ENCODE results near the gene ULBP2.

ULBP2 gene

DNA sequence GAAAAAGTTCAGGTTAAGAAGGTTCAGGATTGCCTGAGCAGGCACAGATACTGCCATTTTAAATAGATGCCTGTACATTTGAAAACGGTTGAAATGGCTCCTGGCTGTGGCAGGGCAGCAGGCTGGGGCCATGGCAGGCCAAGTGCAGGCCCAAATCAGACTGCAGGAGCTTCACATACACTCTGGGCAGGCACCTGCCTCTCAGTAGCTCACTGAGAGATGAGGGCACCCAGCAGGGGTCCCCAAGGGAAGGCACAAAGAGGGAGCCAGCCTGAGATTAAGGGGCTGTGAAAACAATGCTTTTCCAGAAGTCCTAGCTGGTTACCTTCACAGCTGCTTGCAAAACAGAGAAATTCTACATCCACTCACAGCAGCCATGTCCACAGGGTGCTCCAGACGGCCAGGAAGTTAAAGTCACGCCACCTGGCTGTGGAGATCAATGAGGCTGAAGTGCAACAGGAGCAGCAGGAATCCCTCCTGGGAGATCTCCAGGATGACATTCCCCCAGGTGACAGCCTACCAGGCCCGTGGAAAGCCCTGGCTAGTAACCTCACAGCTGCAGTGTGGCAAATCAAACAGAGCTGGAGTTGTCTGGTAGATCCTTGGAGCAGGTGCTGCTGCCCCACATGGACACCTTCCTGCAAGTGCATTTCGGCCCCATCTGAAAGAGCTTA lies 37.7 kb upstream of the ULBP2 start:
- TF ChIP-seq EZH2phosphoT487 (IDR thresholded peaks at IDR 0.05; ENCODE audit: low read depth), result no peak
- TF ChIP-seq CTCF (IDR thresholded peaks at IDR 0.05; ENCODE audit: low read depth, low read length), result no peak
- H3K27ac ChIP-seq (ENCODE audit: low read length), result no peak overlapping the region
- no peak overlapping the region for H3K4me3 ChIP-seq (ENCODE audit: low read length)
- H3K9ac ChIP-seq (ENCODE audit: low read length), result no peak overlapping the region
- no peaks in the 10 kb centered on the region for H3K79me2 ChIP-seq (ENCODE audit: low read length)
- H3K9me3 ChIP-seq (ENCODE audit: insufficient read depth, low read length), result no peaks in the 10 kb centered on the region
- H3K4me2 ChIP-seq (ENCODE audit: low read length), result no peak overlapping the region
- H3K36me3 ChIP-seq (replicated peaks; ENCODE audit: low read depth, low read length), result no peaks in the 10 kb centered on the region
- H3K4me1 ChIP-seq (ENCODE audit: low read length), result no peaks in the 10 kb centered on the region
- no peak overlapping the region for H2AFZ ChIP-seq (ENCODE audit: low read depth, low read length)
- no peaks in the 10 kb centered on the region for H3K27me3 ChIP-seq (ENCODE audit: low read depth, low read length)
- no peaks in the 10 kb centered on the region for H4K20me1 ChIP-seq (ENCODE audit: insufficient read depth, low read length)

DNA sequence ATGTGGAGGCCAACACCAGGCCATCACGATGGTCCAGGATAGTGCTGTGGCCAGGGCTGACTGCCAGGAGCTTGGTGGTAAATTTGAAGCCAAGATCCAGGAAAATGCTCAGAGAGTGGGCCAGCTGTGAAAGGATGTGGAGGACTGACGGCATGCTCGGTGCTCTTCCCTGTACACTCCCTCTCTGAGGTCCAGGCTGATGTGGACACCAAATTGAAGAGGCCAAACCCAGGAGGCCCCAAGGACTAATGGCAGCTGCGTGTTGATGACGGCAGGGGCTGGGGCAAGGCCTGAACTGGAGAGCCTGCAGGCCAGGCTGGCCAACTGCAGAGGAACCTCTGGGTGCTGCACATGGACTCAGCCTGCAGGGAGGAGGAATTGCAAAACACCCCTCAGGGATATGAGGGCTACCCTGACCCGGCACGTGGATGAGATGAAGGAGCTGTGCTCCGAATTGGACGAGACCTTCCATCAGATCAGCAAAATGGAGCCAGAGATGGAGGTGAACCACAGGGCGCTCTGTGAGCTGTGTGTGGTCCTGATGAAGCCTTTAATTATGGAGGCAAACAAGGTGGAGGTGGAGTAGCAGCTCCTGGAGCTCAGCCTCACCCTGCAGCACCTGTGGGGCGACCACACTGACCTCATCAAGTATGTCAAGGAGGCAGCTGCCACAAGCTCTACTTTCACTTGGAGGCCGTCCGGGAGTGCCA lies 37.0 kb upstream of the ULBP2 start:
- Histone ChIP-seq H4K20me1 (ENCODE audit: insufficient read depth, low read length) (no peaks in the 10 kb centered on the region), H3K27ac (ENCODE audit: low read length) (no peak overlapping the region), H3K36me3 (replicated peaks; ENCODE audit: low read depth, low read length) (no peaks in the 10 kb centered on the region), H3K27me3 (ENCODE audit: low read depth, low read length) (no peaks in the 10 kb centered on the region), H3K9me3 (ENCODE audit: insufficient read depth, low read length) (no peaks in the 10 kb centered on the region), H3K79me2 (ENCODE audit: low read length) (no peaks in the 10 kb centered on the region), H2AFZ (ENCODE audit: low read depth, low read length) (no peak overlapping the region), H3K4me3 (ENCODE audit: low read length) (no peak overlapping the region), H3K4me1 (ENCODE audit: low read length) (no peaks in the 10 kb centered on the region), H3K4me2 (ENCODE audit: low read length) (no peak overlapping the region), H3K9ac (ENCODE audit: low read length) (no peak overlapping the region)
- no peak for TF ChIP-seq CTCF (IDR thresholded peaks at IDR 0.05; ENCODE audit: low read depth, low read length)
- TF ChIP-seq EZH2phosphoT487 (IDR thresholded peaks at IDR 0.05; ENCODE audit: low read depth), result no peak

DNA sequence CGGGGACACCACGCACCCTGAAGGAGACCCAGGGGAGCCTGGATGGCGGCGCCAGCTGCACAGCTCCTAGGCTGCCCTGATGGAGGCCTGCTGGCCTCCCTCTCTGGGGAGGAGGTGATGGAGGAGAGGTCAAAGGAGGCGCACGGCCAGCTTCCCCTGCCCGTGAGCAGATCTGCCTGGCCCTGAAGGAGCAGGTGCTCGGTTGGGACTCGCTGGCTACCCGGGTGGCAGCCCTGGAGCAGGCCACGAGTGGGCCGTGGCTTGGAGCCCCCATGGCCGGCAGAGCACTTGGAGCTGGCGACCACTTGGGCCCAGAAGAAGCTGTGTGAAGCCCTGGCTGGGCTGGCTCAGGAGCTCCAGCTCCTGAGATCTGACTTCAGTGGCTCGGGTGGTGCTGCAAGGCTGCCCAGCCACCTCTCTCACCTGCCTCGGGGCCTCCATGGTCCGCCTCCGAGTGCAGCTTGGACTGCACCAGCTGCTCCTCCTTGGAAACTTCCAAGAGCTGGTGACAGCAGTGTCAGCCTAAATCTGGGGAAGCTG lies 36.4 kb upstream of the ULBP2 start:
- no peak overlapping the region for H2AFZ ChIP-seq (ENCODE audit: low read depth, low read length)
- no peak overlapping the region for H3K4me3 ChIP-seq (ENCODE audit: low read length)
- no peak overlapping the region for H3K9ac ChIP-seq (ENCODE audit: low read length)
- H3K9me3 ChIP-seq (ENCODE audit: insufficient read depth, low read length), result no peaks in the 10 kb centered on the region
- H4K20me1 ChIP-seq (ENCODE audit: insufficient read depth, low read length), result no peaks in the 10 kb centered on the region
- H3K36me3 ChIP-seq (replicated peaks; ENCODE audit: low read depth, low read length), result no peaks in the 10 kb centered on the region
- H3K79me2 ChIP-seq (ENCODE audit: low read length), result no peaks in the 10 kb centered on the region
- H3K27me3 ChIP-seq (ENCODE audit: low read depth, low read length), result no peaks in the 10 kb centered on the region
- TF ChIP-seq CTCF (IDR thresholded peaks at IDR 0.05; ENCODE audit: low read depth, low read length) (no peak), EZH2phosphoT487 (IDR thresholded peaks at IDR 0.05; ENCODE audit: low read depth) (no peak)
- H3K4me2 ChIP-seq (ENCODE audit: low read length), result no peak overlapping the region
- no peaks in the 10 kb centered on the region for H3K4me1 ChIP-seq (ENCODE audit: low read length)
- no peak overlapping the region for H3K27ac ChIP-seq (ENCODE audit: low read length)

- Histone ChIP-seq H3K27me3 (ENCODE audit: low read depth, low read length) (no peaks in the 10 kb centered on the region), H4K20me1 (ENCODE audit: insufficient read depth, low read length) (no peaks in the 10 kb centered on the region), H3K9ac (ENCODE audit: low read length) (no peak overlapping the region), H3K4me1 (ENCODE audit: low read length) (no peaks in the 10 kb centered on the region), H3K4me3 (ENCODE audit: low read length) (no peak overlapping the region), H3K27ac (ENCODE audit: low read length) (no peak overlapping the region), H3K79me2 (ENCODE audit: low read length) (no peaks in the 10 kb centered on the region), H2AFZ (ENCODE audit: low read depth, low read length) (no peak overlapping the region), H3K4me2 (ENCODE audit: low read length) (no peak overlapping the region), H3K36me3 (replicated peaks; ENCODE audit: low read depth, low read length) (no peaks in the 10 kb centered on the region), H3K9me3 (ENCODE audit: insufficient read depth, low read length) (no peaks in the 10 kb centered on the region)
- TF ChIP-seq EZH2phosphoT487 (IDR thresholded peaks at IDR 0.05; ENCODE audit: low read depth) (no peak), CTCF (IDR thresholded peaks at IDR 0.05; ENCODE audit: low read depth, low read length) (no peak)
These were observed 35.9 kb upstream of the ULBP2 start for GRCh38 chr6:149905911-149906371.

All from OCI-LY3 (cell line).